Prostate gland (tissue), 2 donors: ENCODE results near the gene GM2A.

ENCODE experiments used
- POLR2A ChIP-seq: fragments of 450-650 bp; IDR thresholded peaks from one replicate; pipeline ENCODE4 v1.6.1; 2016; ENCODE audit warnings: antibody characterized with exemption, mild to moderate bottlenecking
- POLR2AphosphoS5 ChIP-seq: sonication (generic); formaldehyde crosslinking; IDR thresholded peaks from one replicate; pipeline ENCODE4 v1.6.1; 2017; ENCODE audit warnings: antibody characterized with exemption
- TF ChIP-seq, protein P1 (sequence below), 4 experiments: fragments of 200-600 bp in 2 of 4; fragments of 450-650 bp in 2 of 4; sonication (generic) in 2 of 4; IDR thresholded peaks; 1 replicate in 3 of 4; 2 replicates in 1 of 4; pipeline ENCODE4 v1.5.1; 2016 to 2019; ENCODE audit warnings: antibody characterized with exemption in 4 of 4, mild to moderate bottlenecking in 2 of 4, moderate library complexity in 2 of 4

DNA sequence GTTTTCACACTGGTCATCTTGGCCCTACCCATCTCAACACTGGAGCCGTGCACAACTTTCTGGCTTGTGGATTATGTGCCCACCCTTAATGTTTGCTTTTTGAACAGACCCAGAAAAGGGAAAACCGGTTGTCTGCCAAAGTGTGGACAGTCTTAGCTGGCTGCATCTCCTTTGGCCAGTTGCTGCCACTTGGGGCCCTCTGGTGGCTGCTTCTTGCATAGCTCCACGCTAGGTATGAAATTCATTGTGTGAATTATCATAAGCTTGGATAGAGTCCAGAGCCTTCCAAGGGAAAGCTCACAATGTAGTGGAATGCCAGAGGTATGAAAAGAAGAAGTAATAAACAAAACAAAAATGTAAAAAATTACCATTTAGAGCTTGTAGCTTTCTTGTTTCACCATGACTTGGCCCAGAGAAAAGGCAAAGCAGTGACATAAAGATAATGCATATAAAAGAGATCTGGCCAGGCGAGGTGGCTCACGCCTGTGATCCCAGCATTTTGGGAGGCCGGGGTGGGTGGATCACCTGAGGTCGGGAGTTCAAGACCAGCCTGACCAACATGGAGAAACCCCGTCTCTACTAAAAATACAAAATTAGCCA is 63.1 kb downstream of the GM2A start:
- TF ChIP-seq, protein P1, sequence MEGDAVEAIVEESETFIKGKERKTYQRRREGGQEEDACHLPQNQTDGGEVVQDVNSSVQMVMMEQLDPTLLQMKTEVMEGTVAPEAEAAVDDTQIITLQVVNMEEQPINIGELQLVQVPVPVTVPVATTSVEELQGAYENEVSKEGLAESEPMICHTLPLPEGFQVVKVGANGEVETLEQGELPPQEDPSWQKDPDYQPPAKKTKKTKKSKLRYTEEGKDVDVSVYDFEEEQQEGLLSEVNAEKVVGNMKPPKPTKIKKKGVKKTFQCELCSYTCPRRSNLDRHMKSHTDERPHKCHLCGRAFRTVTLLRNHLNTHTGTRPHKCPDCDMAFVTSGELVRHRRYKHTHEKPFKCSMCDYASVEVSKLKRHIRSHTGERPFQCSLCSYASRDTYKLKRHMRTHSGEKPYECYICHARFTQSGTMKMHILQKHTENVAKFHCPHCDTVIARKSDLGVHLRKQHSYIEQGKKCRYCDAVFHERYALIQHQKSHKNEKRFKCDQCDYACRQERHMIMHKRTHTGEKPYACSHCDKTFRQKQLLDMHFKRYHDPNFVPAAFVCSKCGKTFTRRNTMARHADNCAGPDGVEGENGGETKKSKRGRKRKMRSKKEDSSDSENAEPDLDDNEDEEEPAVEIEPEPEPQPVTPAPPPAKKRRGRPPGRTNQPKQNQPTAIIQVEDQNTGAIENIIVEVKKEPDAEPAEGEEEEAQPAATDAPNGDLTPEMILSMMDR (IDR thresholded peaks at IDR 0.05): peak; percentile 72 to 81 (median 76)
- TF ChIP-seq POLR2A (no peak), POLR2AphosphoS5 (peak; percentile 67)
